CD14-positive monocyte (primary cell): ENCODE results near the gene SLC26A11. TPM values are rescaled to one million over a fixed set of nuclear protein-coding genes. Genes with fewer than 3 reads are reported as not detected.

ENCODE experiments used
- DNase-seq, 3 donors: peaks; one replicate each; pipeline ENCODE4 v3.0.0-alpha.2; 2011 to 2022
- H2AFZ ChIP-seq: 2 replicates; pipeline ENCODE4 v1.6.0; 2012; ENCODE audit warnings: mild to moderate bottlenecking, low read depth, low read length, inconsistent platforms; ENCODE audit not compliant: insufficient read depth, poor library complexity, severe bottlenecking
- H3K27ac ChIP-seq, 2 donors: 1 replicate in 1 of 2; 2 replicates in 1 of 2; pipeline ENCODE4 v1.5.1; 2012 to 2013; ENCODE audit warnings: low read length in 2 of 2, control low read depth in 1 of 2, inconsistent platforms in 1 of 2, low read depth in 1 of 2, mild to moderate bottlenecking in 1 of 2
- H3K27me3 ChIP-seq, 2 donors: one replicate each; pipeline versions ENCODE4 v1.6.0 to v1.6.1; 2011 to 2013; ENCODE audit warnings: low read length in 2 of 2; ENCODE audit not compliant: control insufficient read depth in 2 of 2, insufficient read depth in 2 of 2
- H3K36me3 ChIP-seq, 2 donors: replicated peaks in 1 of 2; 1 replicate in 1 of 2; 2 replicates in 1 of 2; pipeline versions ENCODE4 v1.5.1 to v1.6.1; 2012 to 2013; ENCODE audit warnings: low read length in 2 of 2, control low read depth in 1 of 2, inconsistent platforms in 1 of 2, mild to moderate bottlenecking in 1 of 2; ENCODE audit not compliant: insufficient read depth in 2 of 2, control insufficient read depth in 1 of 2
- H3K4me1 ChIP-seq, 2 donors: 1 replicate in 1 of 2; 2 replicates in 1 of 2; pipeline versions ENCODE4 v1.5.1 to v1.6.1; 2012 to 2013; ENCODE audit warnings: low read length in 2 of 2, control low read depth in 1 of 2, inconsistent platforms in 1 of 2, mild to moderate bottlenecking in 1 of 2, moderate library complexity in 1 of 2; ENCODE audit not compliant: insufficient read depth in 2 of 2, control insufficient read depth in 1 of 2
- H3K4me2 ChIP-seq: replicated peaks from 2 replicates; pipeline ENCODE3; 2012; ENCODE audit warnings: low read length, moderate library complexity, mild to moderate bottlenecking; ENCODE audit not compliant: poor library complexity, severe bottlenecking; ENCODE audit errors: extremely low read depth
- H3K4me3 ChIP-seq, 3 experiments: fragments of 200-600 bp in 1 of 3; sonication (generic) in 1 of 3; replicated peaks in 1 of 3; 1 replicate in 2 of 3; 2 replicates in 1 of 3; pipeline ENCODE4 v1.5.1; 2011 to 2013; ENCODE audit warnings: low read length in 3 of 3, mild to moderate bottlenecking in 3 of 3, control low read depth in 2 of 3, low read depth in 2 of 3, inconsistent platforms in 1 of 3, moderate library complexity in 1 of 3
- H3K79me2 ChIP-seq: 2 replicates; pipeline ENCODE4 v1.6.0; 2012; ENCODE audit warnings: mild to moderate bottlenecking, control low read depth, inconsistent platforms, low read length, moderate library complexity; ENCODE audit not compliant: insufficient read depth
- H3K9ac ChIP-seq: 2 replicates; pipeline ENCODE4 v1.6.0; 2017; ENCODE audit warnings: low read length, mild to moderate bottlenecking; ENCODE audit not compliant: insufficient read depth, poor library complexity, severe bottlenecking
- H3K9me3 ChIP-seq, 2 donors: replicated peaks in 1 of 2; 1 replicate in 1 of 2; 2 replicates in 1 of 2; pipeline versions ENCODE4 v1.5.1 to v1.6.1; 2012 to 2013; ENCODE audit warnings: low read length in 2 of 2, control low read depth in 1 of 2; ENCODE audit not compliant: control insufficient read depth in 1 of 2, insufficient read depth in 1 of 2
- H4K20me1 ChIP-seq: 2 replicates; pipeline ENCODE4 v1.6.0; 2012; ENCODE audit warnings: mild to moderate bottlenecking, low read length, control low read depth, moderate library complexity; ENCODE audit not compliant: insufficient read depth
- H3K27ac Mint-ChIP-seq, 7 donors: one replicate each; pipeline ENCODE4 v1.8.0; 2020; ENCODE audit warnings: mild to moderate bottlenecking in 7 of 7, mixed read lengths in 7 of 7, moderate library complexity in 6 of 7, inconsistent platforms in 2 of 7
- H3K27me3 Mint-ChIP-seq, 3 donors: one replicate each; pipeline ENCODE4 v1.8.0; 2021 to 2022; ENCODE audit warnings: low read depth in 3 of 3, mild to moderate bottlenecking in 3 of 3, mixed read lengths in 3 of 3, moderate library complexity in 3 of 3, inconsistent platforms in 1 of 3
- H3K36me3 Mint-ChIP-seq, 2 donors: one replicate each; pipeline ENCODE4 v1.8.0; 2020; ENCODE audit warnings: mixed read lengths in 2 of 2, inconsistent platforms in 1 of 2, mild to moderate bottlenecking in 1 of 2
- H3K4me1 Mint-ChIP-seq: one replicate; pipeline ENCODE4 v1.8.0; 2020; ENCODE audit warnings: mild to moderate bottlenecking, mixed read lengths
- H3K4me3 Mint-ChIP-seq, 2 donors: one replicate each; pipeline ENCODE4 v1.8.0; 2020; ENCODE audit warnings: mild to moderate bottlenecking in 2 of 2, mixed read lengths in 2 of 2, moderate library complexity in 1 of 2
- H3K9me3 Mint-ChIP-seq, 7 donors: one replicate each; pipeline ENCODE4 v1.8.0; 2020 to 2022; ENCODE audit warnings: mixed read lengths in 7 of 7, mild to moderate bottlenecking in 6 of 7, moderate library complexity in 6 of 7, inconsistent platforms in 2 of 7
- WGBS: methylation state at CpG from one replicate; pipeline ENCODE4 v1.1.5; 2013; ENCODE audit warnings: missing lambda C conversion rate; ENCODE audit not compliant: insufficient coverage; 5-methylcytosine and 5-hydroxymethylcytosine counted together
- intact Hi-C, 2 donors: fragments of 100-400 bp; cut with micrococcal nuclease; formaldehyde crosslinking; loops; one replicate each; pipeline versions ENCODE4 v1.15.0 to v1.15.1; 2023
- polyA plus RNA-seq, 3 donors: library from polyadenylated mRNA; depleted of rRNA in 1 of 3; unstranded in 2 of 3; stranded (reverse) in 1 of 3; fragments of 300-500 nt in 2 of 3; fragments of >200 nt in 1 of 3; fragmentation: Illumina TruSeq in 2 of 3; gene quantifications; 1 replicate in 2 of 3; 2 replicates in 1 of 3; pipeline ENCODE4 v1.2.3, GENCODE V29; 2012 to 2021
- TF ChIP-seq, protein P1 (sequence below): fragments of 200-600 bp; IDR thresholded peaks from one replicate; pipeline ENCODE4 v1.8.0; 2022; ENCODE audit warnings: antibody characterized with exemption, mild to moderate bottlenecking

The SLC26A11 gene
- polyA plus RNA-seq, 3 donors = 1.8 to 29.7 (median 2.6) TPM

DNA sequence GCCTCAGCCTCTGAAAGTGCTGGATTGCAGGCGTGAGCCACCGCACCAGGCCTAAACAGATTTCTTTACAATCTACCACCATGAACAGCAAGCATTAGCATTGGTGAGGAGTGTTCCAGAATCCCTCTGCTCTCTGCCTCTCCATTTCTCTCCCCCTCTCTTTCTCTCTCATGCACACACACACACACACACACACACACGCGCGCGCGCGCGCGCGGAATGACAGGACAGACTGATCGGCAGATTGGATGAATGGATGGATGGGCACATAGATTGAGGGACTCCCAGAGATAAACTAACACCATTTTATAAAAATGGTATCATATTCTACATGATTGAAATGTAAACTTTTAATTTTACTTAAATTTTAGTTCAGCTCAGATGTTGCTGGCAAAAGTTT is 47.1 kb upstream of the SLC26A11 start:
- Histone ChIP-seq H3K27me3 (no peaks in the 10 kb centered on the region), H3K27ac (no peak overlapping the region), H3K4me2 (no peak overlapping the region), H3K4me3 (no peak overlapping the region), H3K9me3 (no peaks in the 10 kb centered on the region), H4K20me1 (no peaks in the 10 kb centered on the region), H2AFZ (no peak overlapping the region), H3K79me2 (no peaks in the 10 kb centered on the region), H3K4me1 (no peaks in the 10 kb centered on the region), H3K36me3 (no peaks in the 10 kb centered on the region), H3K9ac (no peak overlapping the region)
- Mint-ChIP-seq H3K27ac (no peak overlapping the region), H3K27me3 (peaks cover 3 to 16% (median 4%) of the 10 kb centered on the region in 3 donors), H3K36me3 (no peaks in the 10 kb centered on the region), H3K4me3 (no peak overlapping the region), H3K9me3 (peaks cover 0 to 8% (median 0%) of the 10 kb centered on the region in 7 donors), H3K4me1 (peaks cover 2% of the 10 kb centered on the region)
- TF ChIP-seq, protein P1, sequence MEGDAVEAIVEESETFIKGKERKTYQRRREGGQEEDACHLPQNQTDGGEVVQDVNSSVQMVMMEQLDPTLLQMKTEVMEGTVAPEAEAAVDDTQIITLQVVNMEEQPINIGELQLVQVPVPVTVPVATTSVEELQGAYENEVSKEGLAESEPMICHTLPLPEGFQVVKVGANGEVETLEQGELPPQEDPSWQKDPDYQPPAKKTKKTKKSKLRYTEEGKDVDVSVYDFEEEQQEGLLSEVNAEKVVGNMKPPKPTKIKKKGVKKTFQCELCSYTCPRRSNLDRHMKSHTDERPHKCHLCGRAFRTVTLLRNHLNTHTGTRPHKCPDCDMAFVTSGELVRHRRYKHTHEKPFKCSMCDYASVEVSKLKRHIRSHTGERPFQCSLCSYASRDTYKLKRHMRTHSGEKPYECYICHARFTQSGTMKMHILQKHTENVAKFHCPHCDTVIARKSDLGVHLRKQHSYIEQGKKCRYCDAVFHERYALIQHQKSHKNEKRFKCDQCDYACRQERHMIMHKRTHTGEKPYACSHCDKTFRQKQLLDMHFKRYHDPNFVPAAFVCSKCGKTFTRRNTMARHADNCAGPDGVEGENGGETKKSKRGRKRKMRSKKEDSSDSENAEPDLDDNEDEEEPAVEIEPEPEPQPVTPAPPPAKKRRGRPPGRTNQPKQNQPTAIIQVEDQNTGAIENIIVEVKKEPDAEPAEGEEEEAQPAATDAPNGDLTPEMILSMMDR = no peak
- no CpG with 5 or more reads among the region's 12 CpGs for WGBS
- no peak for DNase-seq
- intact Hi-C loops = no loop called here

DNA sequence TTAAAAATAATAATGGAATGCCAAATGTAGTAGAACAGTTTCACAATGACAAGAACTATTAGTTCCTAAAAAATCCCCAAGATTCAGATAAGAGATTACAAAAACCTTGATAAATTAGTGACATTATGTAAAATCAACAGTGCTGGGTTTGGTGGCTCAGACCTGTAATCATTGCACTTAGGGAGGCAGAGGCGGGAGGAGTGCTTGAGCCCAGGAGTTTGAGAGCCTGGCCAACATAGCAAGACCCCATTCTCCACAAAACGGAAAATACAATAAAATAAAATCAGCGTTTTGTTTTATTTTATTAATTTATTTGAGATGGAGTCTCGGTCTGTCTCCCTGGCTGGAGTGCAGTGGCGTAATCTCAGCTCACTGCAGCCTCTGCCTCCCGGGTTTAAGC is 46.3 kb upstream of the SLC26A11 start:
- Mint-ChIP-seq H3K36me3 (no peaks in the 10 kb centered on the region), H3K4me1 (peaks cover 2% of the 10 kb centered on the region), H3K4me3 (no peak overlapping the region), H3K9me3 (peaks cover 0 to 8% (median 0%) of the 10 kb centered on the region in 7 donors), H3K27ac (no peak overlapping the region), H3K27me3 (peaks cover 3 to 20% (median 4%) of the 10 kb centered on the region in 3 donors)
- no peaks in the 10 kb centered on the region for H3K27me3 ChIP-seq
- H3K79me2 ChIP-seq = no peaks in the 10 kb centered on the region
- H2AFZ ChIP-seq = no peak overlapping the region
- H3K4me1 ChIP-seq = no peaks in the 10 kb centered on the region
- no peaks in the 10 kb centered on the region for H3K9me3 ChIP-seq
- H3K9ac ChIP-seq = no peak overlapping the region
- no peak overlapping the region for H3K4me2 ChIP-seq
- WGBS = no CpG with 5 or more reads among the region's 6 CpGs
- H3K27ac ChIP-seq = no peak overlapping the region
- H3K4me3 ChIP-seq = no peak overlapping the region
- intact Hi-C loops = no loop called here
- no peaks in the 10 kb centered on the region for H3K36me3 ChIP-seq
- no peak for DNase-seq
- TF ChIP-seq, protein P1 = no peak
- no peaks in the 10 kb centered on the region for H4K20me1 ChIP-seq
